Lower leg skin (tissue), 3 donors: ENCODE results near the gene DKK1.

Experiments
- POLR2A ChIP-seq, 2 donors: fragments of 450-650 bp; IDR thresholded peaks; one replicate each; pipeline ENCODE4 v1.6.1; 2016 to 2017; ENCODE audit warnings: antibody characterized with exemption in 2 of 2, mild to moderate bottlenecking in 1 of 2, moderate library complexity in 1 of 2
- TF ChIP-seq, protein P1 (sequence below), 3 donors: fragments of 450-650 bp; IDR thresholded peaks; one replicate each; pipeline ENCODE4 v1.5.1; 2016; ENCODE audit warnings: antibody characterized with exemption in 3 of 3, mild to moderate bottlenecking in 3 of 3, moderate library complexity in 2 of 3

DNA sequence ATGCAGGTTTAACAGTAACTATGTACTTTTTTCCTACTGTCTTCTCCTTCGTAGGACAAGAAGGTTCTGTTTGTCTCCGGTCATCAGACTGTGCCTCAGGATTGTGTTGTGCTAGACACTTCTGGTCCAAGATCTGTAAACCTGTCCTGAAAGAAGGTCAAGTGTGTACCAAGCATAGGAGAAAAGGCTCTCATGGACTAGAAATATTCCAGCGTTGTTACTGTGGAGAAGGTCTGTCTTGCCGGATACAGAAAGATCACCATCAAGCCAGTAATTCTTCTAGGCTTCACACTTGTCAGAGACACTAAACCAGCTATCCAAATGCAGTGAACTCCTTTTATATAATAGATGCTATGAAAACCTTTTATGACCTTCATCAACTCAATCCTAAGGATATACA is 2.4 kb downstream of the DKK1 start:
- TF ChIP-seq, protein P1, sequence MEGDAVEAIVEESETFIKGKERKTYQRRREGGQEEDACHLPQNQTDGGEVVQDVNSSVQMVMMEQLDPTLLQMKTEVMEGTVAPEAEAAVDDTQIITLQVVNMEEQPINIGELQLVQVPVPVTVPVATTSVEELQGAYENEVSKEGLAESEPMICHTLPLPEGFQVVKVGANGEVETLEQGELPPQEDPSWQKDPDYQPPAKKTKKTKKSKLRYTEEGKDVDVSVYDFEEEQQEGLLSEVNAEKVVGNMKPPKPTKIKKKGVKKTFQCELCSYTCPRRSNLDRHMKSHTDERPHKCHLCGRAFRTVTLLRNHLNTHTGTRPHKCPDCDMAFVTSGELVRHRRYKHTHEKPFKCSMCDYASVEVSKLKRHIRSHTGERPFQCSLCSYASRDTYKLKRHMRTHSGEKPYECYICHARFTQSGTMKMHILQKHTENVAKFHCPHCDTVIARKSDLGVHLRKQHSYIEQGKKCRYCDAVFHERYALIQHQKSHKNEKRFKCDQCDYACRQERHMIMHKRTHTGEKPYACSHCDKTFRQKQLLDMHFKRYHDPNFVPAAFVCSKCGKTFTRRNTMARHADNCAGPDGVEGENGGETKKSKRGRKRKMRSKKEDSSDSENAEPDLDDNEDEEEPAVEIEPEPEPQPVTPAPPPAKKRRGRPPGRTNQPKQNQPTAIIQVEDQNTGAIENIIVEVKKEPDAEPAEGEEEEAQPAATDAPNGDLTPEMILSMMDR (IDR thresholded peaks at IDR 0.05) = no peak
- TF ChIP-seq POLR2A (IDR thresholded peaks at IDR 0.05) = no peak
